ENCODE results near the gene TMCO6.

- TF ChIP-seq CTCF (IDR thresholded peaks at IDR 0.05) (no peak), ZFX (IDR thresholded peaks at IDR 0.05; ENCODE audit: borderline replicate concordance) (no peak)
Measured at GRCh38 chr5:140628711-140629110, 10.5 kb upstream of the TMCO6 start.
